DMS79 (cell line): ENCODE data around the gene F2RL1.
"Not testable (repeated sequence)": the region's sequence is repeated elsewhere in the genome, so short reads cannot be mapped to it uniquely, and the experiment has no call there.

Source experiments
- DNase-seq: peaks from one replicate; lab custom pipeline; 2025; lab: John Stamatoyannopoulos, UW

F2RL1 gene

GRCh38 chr5:76849419-76850291, 30.8 kb downstream of the F2RL1 start, which contains the start of gene S100Z:
Gene S100Z, plus strand, starts transcription at chr5:76850014. Its CDS starts 25,346 bp downstream, at chr5:76875360.
- no peak for DNase-seq

DNA sequence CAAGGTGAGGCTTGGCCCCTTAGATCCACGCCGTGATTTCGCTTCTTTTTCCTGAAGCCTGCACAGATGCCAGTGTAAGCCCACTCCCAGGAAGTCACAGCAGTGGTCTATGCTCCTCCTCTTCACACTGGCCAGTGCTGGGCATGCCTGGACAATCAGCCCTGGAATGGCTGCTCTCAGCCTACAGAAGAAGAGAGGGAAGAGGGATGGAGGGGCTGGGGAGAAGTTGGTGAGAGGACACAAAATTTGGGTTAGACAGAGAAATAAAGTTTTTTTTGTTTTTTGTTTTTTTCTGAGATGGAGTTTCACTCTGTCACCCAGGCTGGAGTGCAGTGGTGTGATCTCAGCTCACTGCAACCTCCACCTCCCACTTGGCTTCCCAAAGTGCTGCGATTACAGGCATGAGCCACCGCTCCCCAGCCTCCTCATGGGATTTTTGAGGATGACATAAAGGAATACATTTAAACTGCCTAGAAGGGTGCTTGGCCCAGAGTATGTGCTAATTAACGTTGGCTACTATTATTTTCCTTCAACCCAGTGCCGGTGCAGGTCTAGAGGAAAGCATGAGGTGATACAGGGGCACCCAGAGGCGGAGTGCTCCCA, 31.8 kb downstream of the F2RL1 start:
- no peak for DNase-seq

DNA sequence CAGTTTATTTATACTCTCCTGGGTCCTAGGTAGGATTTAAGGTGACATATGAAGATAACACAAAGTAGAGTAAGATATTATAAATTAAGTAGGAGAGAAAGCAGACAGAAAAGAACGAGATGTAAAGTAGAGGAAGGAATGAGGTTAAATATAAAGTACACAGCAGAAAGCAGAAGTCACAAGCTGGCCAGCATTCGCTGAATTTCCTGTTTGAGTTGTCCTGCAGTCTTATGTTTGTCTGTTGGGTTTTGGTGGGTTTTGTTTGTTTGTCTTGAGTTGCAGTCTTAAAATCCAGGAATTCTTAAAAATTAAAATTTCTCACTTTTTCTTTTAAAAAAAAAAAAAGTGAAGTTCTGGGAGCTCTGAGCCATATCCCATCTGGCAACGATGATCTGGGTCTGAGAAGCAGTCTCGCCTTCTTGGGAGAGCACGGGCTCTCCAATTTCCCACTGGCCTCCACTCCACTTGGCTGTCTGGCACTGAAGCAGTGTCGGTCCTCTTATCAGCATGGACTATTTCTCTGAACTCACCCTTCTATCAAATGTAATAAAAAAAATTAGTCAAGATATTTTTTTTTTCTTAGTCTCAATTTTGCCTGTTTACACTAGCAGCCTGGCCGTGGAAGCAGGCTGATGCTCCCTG, 33.0 kb downstream of the F2RL1 start:
- no peak for DNase-seq

DNA sequence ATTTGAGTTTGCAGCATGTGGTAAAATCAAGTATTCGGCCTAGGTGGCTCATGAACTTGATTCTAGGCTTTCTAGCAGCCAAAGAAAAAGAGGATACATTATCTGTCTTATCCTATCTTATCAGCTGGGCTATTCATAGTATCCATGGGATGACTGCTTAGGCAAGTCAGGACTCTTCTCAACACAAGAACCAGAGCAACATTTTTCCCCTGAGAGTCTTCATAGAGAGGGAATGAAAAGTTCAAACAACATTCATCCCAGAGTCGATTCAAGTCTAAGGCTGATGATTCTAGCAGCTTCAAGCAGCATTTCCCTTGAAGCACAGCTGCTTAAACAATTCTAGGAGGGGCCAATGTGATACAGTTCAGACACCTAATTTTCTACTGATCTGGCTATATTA, 33.9 kb downstream of the F2RL1 start:
- no peak for DNase-seq

DNA sequence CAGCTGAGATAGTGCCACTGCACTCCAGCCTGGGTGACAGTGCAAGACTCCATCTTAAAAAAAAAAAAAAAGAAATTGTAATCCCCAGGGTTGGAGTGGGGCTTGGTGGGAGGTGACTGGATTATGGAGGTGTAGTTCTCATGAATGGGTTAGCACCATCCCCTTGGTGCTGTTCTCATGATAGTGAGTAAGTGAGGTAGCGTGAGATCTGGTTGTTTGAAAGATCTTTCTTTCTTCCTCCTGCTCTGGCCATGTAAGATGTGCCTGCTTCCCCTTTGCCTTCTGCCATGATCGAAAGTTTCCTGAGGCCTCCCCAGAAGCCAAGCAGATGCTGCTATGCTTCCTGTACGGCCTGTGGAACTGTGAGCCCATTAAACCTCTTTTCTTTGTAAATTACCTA, 34.9 kb downstream of the F2RL1 start:
- DNase-seq, result not testable (repeated sequence)

GRCh38 chr5:76854644-76855043, 35.8 kb downstream of the F2RL1 start:
- no peak for DNase-seq

- DNase-seq, result not testable (repeated sequence)
Measured at GRCh38 chr5:76855501-76855900, 36.7 kb downstream of the F2RL1 start.

DNA sequence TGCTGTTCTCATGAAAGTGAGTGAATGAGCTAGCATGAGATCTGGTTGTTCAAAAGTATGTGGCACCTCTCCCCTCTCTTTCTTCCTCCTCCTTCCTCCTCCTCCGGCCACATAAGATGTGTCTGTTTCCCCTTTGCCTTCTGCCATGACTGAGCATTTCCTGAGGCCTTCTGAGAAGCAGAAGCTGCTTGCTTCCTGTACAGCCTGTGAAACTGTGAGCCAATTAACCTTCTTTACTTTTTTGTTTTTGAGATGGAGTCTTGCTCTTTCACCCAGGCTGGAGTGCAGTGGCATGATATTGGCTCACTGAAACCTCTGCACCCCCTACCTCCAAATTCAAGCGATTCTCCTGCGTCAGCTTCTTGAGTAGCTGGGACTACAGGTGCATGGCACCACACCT, 37.1 kb downstream of the F2RL1 start:
- no peak for DNase-seq

GRCh38 chr5:76856800-76857199, 38.0 kb downstream of the F2RL1 start:
- DNase-seq, result not testable (repeated sequence)

DNA sequence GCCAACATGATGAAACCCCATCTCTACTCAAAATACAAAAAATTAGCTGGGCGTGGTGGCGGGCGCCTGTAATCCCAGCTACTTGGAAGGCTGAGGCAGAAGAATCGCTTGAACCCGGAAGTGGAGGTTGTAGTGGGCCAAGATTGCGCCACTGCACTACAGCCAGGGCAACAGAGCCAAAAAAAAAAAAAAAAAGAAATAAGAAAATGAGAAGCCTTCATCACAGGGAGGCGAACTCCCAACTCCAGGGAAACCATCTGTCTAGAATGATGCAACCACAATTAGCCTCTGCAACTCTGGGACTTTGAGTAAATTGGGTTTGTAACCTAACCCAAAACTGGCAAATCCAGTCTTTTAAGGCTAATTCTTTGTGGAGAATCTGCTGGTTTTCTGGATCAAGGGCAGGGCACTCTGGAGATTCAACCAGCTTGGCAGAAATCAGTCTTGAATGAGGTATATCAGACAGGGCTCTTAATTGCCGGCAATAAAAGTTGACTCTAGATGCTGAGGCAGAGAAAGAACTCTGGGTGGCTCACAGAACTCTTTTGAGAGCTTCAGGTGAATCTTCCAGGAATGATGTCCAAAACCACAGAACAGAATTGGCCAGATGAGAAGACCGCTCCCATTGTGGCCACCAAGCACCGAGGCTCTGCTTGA, 40.9 kb downstream of the F2RL1 start:
- DNase-seq, result no peak

DNA sequence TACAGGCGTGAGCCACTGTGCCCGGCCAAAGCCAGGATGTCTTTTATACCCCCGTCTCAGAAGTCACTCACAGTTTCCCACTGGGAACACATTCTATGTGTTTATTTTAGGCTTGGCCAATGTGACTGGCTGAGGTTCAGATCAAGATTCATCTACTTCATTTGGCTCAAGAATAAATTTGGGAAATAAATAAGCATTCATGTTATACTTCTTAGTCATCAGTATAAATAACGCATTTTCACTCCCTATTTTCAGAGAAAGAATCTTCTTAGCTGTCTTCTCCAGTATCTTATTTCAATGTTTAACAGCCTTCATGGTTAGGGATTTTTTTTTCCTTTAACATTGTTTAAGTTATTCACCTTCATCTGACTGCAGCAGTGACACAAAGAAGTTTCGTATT, 42.8 kb downstream of the F2RL1 start:
- DNase-seq, result no peak

DNA sequence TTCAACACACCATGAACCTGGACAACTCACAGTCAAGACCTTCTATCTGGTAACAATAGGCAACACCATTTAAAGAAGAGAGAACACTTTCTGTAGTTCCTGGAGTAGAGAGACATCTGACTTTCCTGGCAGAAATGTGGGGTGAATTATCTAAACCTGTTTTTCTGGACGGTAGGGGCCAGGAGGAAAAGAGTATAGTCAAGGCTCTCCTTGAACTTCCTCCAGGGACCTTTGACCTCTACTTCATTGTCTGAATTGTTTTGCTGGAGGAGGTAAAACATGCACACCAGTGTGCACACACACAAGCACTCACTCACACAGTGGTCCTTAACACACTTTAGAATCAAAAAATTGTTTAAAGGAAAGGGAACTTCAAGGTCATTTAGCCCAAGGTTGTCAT, 44.2 kb downstream of the F2RL1 start:
- DNase-seq, result no peak

GRCh38 chr5:76866503-76866902, 47.7 kb downstream of the F2RL1 start:
- no peak for DNase-seq

DNA sequence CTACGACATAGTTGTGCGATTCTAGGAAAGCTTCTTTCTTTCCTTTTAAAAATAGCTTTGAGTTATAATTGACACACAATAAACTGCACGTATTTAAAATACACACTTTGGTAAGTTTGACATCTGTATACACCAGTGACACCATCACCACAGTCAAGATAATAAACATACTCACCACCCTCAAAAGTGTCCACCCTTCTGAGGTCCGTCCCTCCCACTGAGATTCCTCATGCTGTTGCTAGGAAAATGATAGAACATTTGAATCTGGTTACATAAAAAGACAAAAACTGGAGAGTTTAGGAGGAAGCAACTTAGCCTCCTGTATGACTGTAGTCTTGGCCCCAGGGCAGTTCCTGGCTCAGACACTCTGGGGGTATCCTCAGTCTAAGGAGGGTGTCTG, 48.2 kb downstream of the F2RL1 start:
- no peak for DNase-seq

DNA sequence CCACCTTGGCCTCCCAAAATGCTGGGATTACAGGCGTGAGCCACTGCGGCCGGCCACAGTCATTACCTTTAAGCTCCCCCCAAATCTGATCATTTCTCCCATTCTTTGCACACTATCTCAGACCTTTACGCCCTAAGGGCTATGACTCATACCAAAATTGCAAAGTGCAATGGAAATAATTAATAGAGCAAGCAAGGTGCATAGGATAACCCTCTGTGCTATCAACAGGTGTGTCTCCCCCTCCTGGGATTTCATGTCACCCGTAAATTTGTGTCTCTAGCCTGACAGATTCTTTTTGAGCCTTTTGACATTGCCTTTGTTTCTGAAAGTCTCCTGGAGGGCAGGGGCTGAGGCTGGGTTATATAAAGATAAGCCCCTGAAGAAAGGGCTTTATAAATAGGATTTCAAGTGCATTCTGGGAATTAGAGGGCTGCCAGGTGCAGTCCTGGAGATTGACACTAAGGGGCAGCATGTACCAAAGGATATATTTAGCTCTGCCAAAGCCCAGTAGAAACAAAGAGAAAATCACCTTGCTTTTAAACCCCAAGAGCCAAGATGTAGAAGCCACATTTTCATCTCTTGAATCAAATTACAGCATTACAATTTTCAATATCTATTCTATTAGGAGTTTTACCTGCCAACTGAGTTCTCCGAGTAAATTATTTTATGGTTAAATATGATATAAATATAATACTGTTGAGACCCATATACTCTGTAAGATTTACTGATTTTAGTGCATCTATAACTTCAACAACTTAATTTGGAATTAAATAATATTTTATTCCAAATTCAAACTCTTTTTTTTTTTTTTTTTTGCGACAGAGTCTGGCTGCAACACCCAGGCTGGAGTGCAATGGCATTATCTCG, 49.2 kb downstream of the F2RL1 start:
- DNase-seq, result no peak

- no peak for DNase-seq
Measured at GRCh38 chr5:76870046-76870445, 51.2 kb downstream of the F2RL1 start.

GRCh38 chr5:76874088-76874581, 55.3 kb downstream of the F2RL1 start:
- no peak for DNase-seq
